H1 (cell line): ENCODE results near the gene CPT1A. TPM values are rescaled to one million over a fixed set of nuclear protein-coding genes. Genes with fewer than 3 reads are reported as not detected.

Source experiments
- CTCF ChIA-PET: fragments of 300-600 bp; sonication (Branson Sonifier 250); formaldehyde crosslinking; loops from one replicate; lab custom pipeline; 2021; ENCODE audit not compliant: partially characterized antibody; lab: Charles Lee
- POLR2A ChIA-PET: fragments of 300-600 bp; sonication (Branson Sonifier 250); formaldehyde crosslinking; loops from one replicate; lab custom pipeline; 2021; ENCODE audit warnings: inconsistent platforms; ENCODE audit not compliant: partially characterized antibody; lab: Charles Lee
- DNase-seq, 2 experiments: peaks; one replicate each; pipeline versions ENCODE4 v3.0.0 to v3.0.0-alpha.2; 2010 to 2022; ENCODE audit warnings: low spot score in 2 of 2, low read depth in 1 of 2, mixed read lengths in 1 of 2
- FAIRE-seq: peaks from 2 replicates; lab custom pipeline; 2011; peaks lifted over from hg19 to GRCh38; lab: Jason Lieb, UNC
- H2AFZ ChIP-seq: 2 replicates; pipeline ENCODE4 v1.8.1; 2012; ENCODE audit warnings: low read length, inconsistent platforms
- H2AK5ac ChIP-seq: 2 replicates; pipeline ENCODE4 v1.6.1; 2013; ENCODE audit warnings: low read depth, low read length
- H2BK120ac ChIP-seq: replicated peaks from 2 replicates; pipeline ENCODE3; 2013; ENCODE audit warnings: low read depth, low read length, inconsistent platforms
- H2BK12ac ChIP-seq: 2 replicates; pipeline ENCODE4 v1.6.1; 2013; ENCODE audit warnings: low read depth, low read length
- H2BK15ac ChIP-seq: 2 replicates; pipeline ENCODE4 v1.6.1; 2013; ENCODE audit warnings: low read length
- H2BK20ac ChIP-seq: 2 replicates; pipeline ENCODE4 v1.6.1; 2013; ENCODE audit warnings: low read length
- H2BK5ac ChIP-seq: 2 replicates; pipeline ENCODE4 v1.6.1; 2013; ENCODE audit warnings: low read depth, low read length
- H3K14ac ChIP-seq: 2 replicates; pipeline ENCODE4 v1.6.1; 2013; ENCODE audit warnings: inconsistent platforms; ENCODE audit not compliant: insufficient read length
- H3K18ac ChIP-seq: 2 replicates; pipeline ENCODE4 v1.6.1; 2013; ENCODE audit warnings: low read length; ENCODE audit errors: extremely low read depth
- H3K23ac ChIP-seq: 2 replicates; pipeline ENCODE4 v1.6.1; 2013; ENCODE audit warnings: inconsistent platforms; ENCODE audit not compliant: insufficient read length
- H3K23me2 ChIP-seq: 2 replicates; pipeline ENCODE4 v1.6.1; 2013; ENCODE audit warnings: low read depth, low read length
- H3K27ac ChIP-seq: 2 replicates; pipeline ENCODE4 v1.6.1; 2011; ENCODE audit warnings: low read depth, low read length, inconsistent platforms
- H3K27me3 ChIP-seq, 4 experiments: replicated peaks in 1 of 4; 1 replicate in 1 of 4; 2 replicates in 3 of 4; pipeline versions ENCODE4 v1.6.1 to v1.8.1; 2011 to 2013; ENCODE audit warnings: low read length in 3 of 4, mild to moderate bottlenecking in 3 of 4, inconsistent platforms in 2 of 4, mixed read lengths in 2 of 4, moderate library complexity in 1 of 4; ENCODE audit not compliant: control insufficient read depth in 3 of 4, insufficient read depth in 3 of 4; ENCODE audit errors: extremely low read depth in 1 of 4
- H3K36me3 ChIP-seq, 4 experiments: 2 replicates each; pipeline versions ENCODE4 v1.6.1 to v1.8.1; 2011 to 2013; ENCODE audit warnings: mild to moderate bottlenecking in 4 of 4, low read length in 3 of 4, moderate library complexity in 2 of 4, control low read depth in 1 of 4, inconsistent platforms in 1 of 4; ENCODE audit not compliant: insufficient read depth in 4 of 4, control insufficient read depth in 2 of 4
- H3K4ac ChIP-seq: replicated peaks from 2 replicates; pipeline ENCODE3; 2013; ENCODE audit warnings: low read length, low read depth, mixed read lengths, inconsistent platforms; ENCODE audit not compliant: insufficient read length
- H3K4me1 ChIP-seq, 4 experiments: replicated peaks in 1 of 4; 1 replicate in 1 of 4; 2 replicates in 3 of 4; pipeline versions ENCODE4 v1.6.1 to v1.8.1; 2011 to 2013; ENCODE audit warnings: low read length in 3 of 4, inconsistent platforms in 2 of 4, mixed read lengths in 1 of 4; ENCODE audit not compliant: insufficient read depth in 4 of 4, control insufficient read depth in 3 of 4
- H3K4me2 ChIP-seq, 2 experiments: 2 replicates each; pipeline versions ENCODE4 v1.6.1 to v1.8.1; 2011 to 2013; ENCODE audit warnings: low read depth in 2 of 2, low read length in 2 of 2, control low read depth in 1 of 2, inconsistent platforms in 1 of 2, mild to moderate bottlenecking in 1 of 2; ENCODE audit not compliant: insufficient read depth in 1 of 2
- H3K4me3 ChIP-seq, 4 experiments: fragments of 200-600, 300-600 bp in 1 of 4; sonication (generic), shearing (Covaris generic), sonication (Bioruptor Twin) in 1 of 4; 2 replicates each; pipeline versions ENCODE4 v1.5.1 to v1.8.1; 2011 to 2016; ENCODE audit warnings: low read length in 4 of 4, low read depth in 3 of 4, control low read depth in 2 of 4, inconsistent platforms in 2 of 4, mild to moderate bottlenecking in 2 of 4, mixed read lengths in 1 of 4, moderate library complexity in 1 of 4; ENCODE audit not compliant: insufficient read depth in 2 of 4; ENCODE audit errors: extremely low read depth in 1 of 4
- H3K56ac ChIP-seq: replicated peaks from 2 replicates; pipeline ENCODE3; 2013; ENCODE audit warnings: low read depth, mild to moderate bottlenecking, mixed read lengths, low read length, inconsistent platforms; ENCODE audit not compliant: insufficient read length
- H3K79me1 ChIP-seq: 2 replicates; pipeline ENCODE4 v1.6.1; 2013; ENCODE audit warnings: low read depth, low read length, control low read depth
- H3K79me2 ChIP-seq, 2 experiments: 2 replicates each; pipeline versions ENCODE4 v1.6.1 to v1.8.1; 2012 to 2013; ENCODE audit warnings: low read length in 2 of 2, mild to moderate bottlenecking in 2 of 2, inconsistent platforms in 1 of 2; ENCODE audit not compliant: insufficient read depth in 2 of 2, control insufficient read depth in 1 of 2
- H3K9ac ChIP-seq, 4 experiments: replicated peaks in 1 of 4; 1 replicate in 1 of 4; 2 replicates in 3 of 4; pipeline versions ENCODE4 v1.6.1 to v1.8.1; 2011 to 2013; ENCODE audit warnings: low read depth in 3 of 4, low read length in 3 of 4, control low read depth in 2 of 4, mild to moderate bottlenecking in 2 of 4, moderate library complexity in 2 of 4, inconsistent platforms in 1 of 4; ENCODE audit errors: extremely low read depth in 1 of 4
- H3K9me3 ChIP-seq, 2 experiments: 2 replicates each; pipeline versions ENCODE4 v1.6.1 to v1.8.1; 2012 to 2013; ENCODE audit warnings: mild to moderate bottlenecking in 2 of 2, moderate library complexity in 2 of 2, control low read depth in 1 of 2, inconsistent platforms in 1 of 2, low read depth in 1 of 2, low read length in 1 of 2, mixed read lengths in 1 of 2; ENCODE audit not compliant: insufficient read depth in 2 of 2
- H4K20me1 ChIP-seq, 2 experiments: replicated peaks in 1 of 2; 2 replicates each; pipeline versions ENCODE3 to v1.8.1; 2011 to 2013; ENCODE audit warnings: inconsistent platforms in 2 of 2, low read length in 2 of 2, mild to moderate bottlenecking in 1 of 2; ENCODE audit not compliant: insufficient read depth in 2 of 2, control insufficient read depth in 1 of 2
- H4K5ac ChIP-seq: 2 replicates; pipeline ENCODE4 v1.6.1; 2013; ENCODE audit warnings: low read length, low read depth, mixed read lengths, inconsistent platforms; ENCODE audit not compliant: insufficient read length
- H4K8ac ChIP-seq: 2 replicates; pipeline ENCODE4 v1.8.0; 2013; ENCODE audit warnings: mild to moderate bottlenecking, moderate library complexity, low read length, inconsistent platforms; ENCODE audit not compliant: insufficient read depth; ENCODE audit errors: extremely low read depth
- H4K91ac ChIP-seq: replicated peaks from 2 replicates; pipeline ENCODE3; 2013; ENCODE audit warnings: low read length, mixed read lengths, inconsistent platforms; ENCODE audit not compliant: insufficient read length
- CTBP2 ChIP-seq: IDR thresholded peaks from 2 replicates; pipeline ENCODE4 v1.7.0; 2011; ENCODE audit warnings: borderline replicate concordance, mild to moderate bottlenecking, moderate library complexity, mixed read lengths, low read length; ENCODE audit not compliant: insufficient read depth, insufficient read length
- NANOG ChIP-seq: IDR thresholded peaks from 2 replicates; pipeline ENCODE4 v1.6.1; 2011; ENCODE audit warnings: low read length, low read depth, mild to moderate bottlenecking, inconsistent platforms; ENCODE audit not compliant: insufficient read depth, poor library complexity, severe bottlenecking
- POU5F1 ChIP-seq: IDR thresholded peaks from 2 replicates; pipeline ENCODE4 v1.6.1; 2011; ENCODE audit warnings: low read depth, mild to moderate bottlenecking, low read length, moderate library complexity
- RAD21 ChIP-seq, 2 experiments: IDR thresholded peaks in 1 of 2; conservative IDR thresholded peaks in 1 of 2; 2 replicates each; pipeline ENCODE4 v1.6.1; 2011; ENCODE audit warnings: low read depth in 2 of 2, low read length in 2 of 2, improper control_type of control experiment in 1 of 2, inconsistent platforms in 1 of 2, mild to moderate bottlenecking in 1 of 2, moderate library complexity in 1 of 2
- SP1 ChIP-seq: IDR thresholded peaks from 2 replicates; pipeline ENCODE4 v1.6.1; 2011; ENCODE audit warnings: low read depth, low read length
- TAF7 ChIP-seq: optimal IDR thresholded peaks from 2 replicates; pipeline ENCODE3; 2011; ENCODE audit warnings: low read depth, mild to moderate bottlenecking, inconsistent platforms, low read length, moderate library complexity, borderline replicate concordance
- WGBS, 2 experiments: shearing (Covaris generic) in 1 of 2; methylation state at CpG; one replicate each; pipeline versions ENCODE4 v1.1.6 to v1.1.7; 2013 to 2015; ENCODE audit warnings: low lambda C conversion rate in 2 of 2, mixed read lengths in 2 of 2, inconsistent platforms in 1 of 2, low coverage in 1 of 2, missing lambda C conversion rate in 1 of 2; ENCODE audit not compliant: insufficient replicate concordance in 2 of 2, insufficient coverage in 1 of 2, insufficient read length in 1 of 2; ENCODE audit errors: extremely low coverage in 1 of 2, missing lambda C conversion rate in 1 of 2; 5-methylcytosine and 5-hydroxymethylcytosine counted together
- polyA plus RNA-seq, 7 experiments: library from polyadenylated mRNA; depleted of rRNA in 3 of 7; stranded (reverse) in 5 of 7; unstranded in 2 of 7; fragments of >200 nt in 5 of 7; fragments of 200-250 nt in 2 of 7; gene quantifications; 1 replicate in 5 of 7; 2 replicates in 1 of 7; 4 replicates in 1 of 7; pipeline versions ENCODE4 v1.2.1 to v1.2.3, GENCODE V29; 2011 to 2013; ENCODE audit warnings: missing spikeins in 2 of 7, mixed read lengths in 2 of 7
- total RNA-seq: library from RNA; stranded (reverse); fragmentation: NEBNext Ultra II Directional; extraction: Animal tissue kit (Norgen Biotek cat#: 25700); gene quantifications from 2 replicates; pipeline ENCODE4 v1.2.1, GENCODE V29; 2021

CPT1A gene
- total and polyA plus RNA-seq, 2 of the 8 experiments (the other 6 are each of a cell fraction or from before 2014, with no cell fraction given), result 2.9 to 12.2 TPM

DNA sequence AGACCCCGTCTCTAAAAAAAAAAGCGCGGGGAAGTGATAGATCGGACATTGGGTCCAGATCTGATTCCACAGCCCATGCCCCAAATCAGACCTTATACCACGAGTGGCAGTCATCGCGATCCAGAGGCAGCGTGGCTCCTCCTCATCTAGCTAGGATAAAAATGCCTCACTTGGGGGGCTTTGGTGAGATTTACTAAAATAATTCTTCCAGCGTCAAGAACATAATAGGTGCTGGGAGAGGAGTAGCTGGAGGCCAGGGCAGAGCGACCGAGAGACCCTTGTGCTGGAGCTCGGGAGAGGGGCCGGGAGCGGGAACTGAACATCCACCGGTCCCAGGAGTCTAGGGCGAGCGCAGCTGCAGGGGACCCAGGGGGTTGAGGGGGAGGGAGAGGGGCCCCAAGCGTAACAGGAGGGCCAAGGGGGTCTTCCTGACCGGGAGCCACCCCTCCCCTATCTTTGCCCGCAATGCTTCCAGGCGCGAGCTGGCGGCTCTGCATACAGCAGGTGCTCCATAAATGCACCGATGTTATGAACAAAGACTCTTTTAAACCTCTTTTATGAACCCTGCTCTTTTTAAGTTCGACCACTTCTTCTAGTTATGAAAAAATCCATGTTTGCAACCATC is 823 bp upstream of the CPT1A start:
- peaks cover 2 to 5% of the 10 kb centered on the region in 2 experiments for H4K20me1 ChIP-seq
- no peak overlapping the region for H2BK5ac ChIP-seq
- H3K9me3 ChIP-seq, result no peaks in the 10 kb centered on the region
- no peak overlapping the region for H3K23ac ChIP-seq
- H3K79me2 ChIP-seq, result no peaks in the 10 kb centered on the region
- no peak overlapping the region for H2BK20ac ChIP-seq
- POLR2A ChIA-PET, result interaction anchor here (0.9 to 3.2 kb wide), 5 partner anchors 12 to 156 kb away, joined by 3 to 11 read pairs (median 4); no protein-coding TSS in a partner anchor
- H3K27me3 ChIP-seq, result peaks cover 27 to 68% (median 53%) of the 10 kb centered on the region in 4 experiments
- no peak overlapping the region for H2BK15ac ChIP-seq
- CTCF ChIA-PET, result interaction anchor here (0.7 to 3.4 kb wide), 8 partner anchors 12 to 1857 kb away, joined by 3 to 11 read pairs (median 4); no protein-coding TSS in a partner anchor
- H3K79me1 ChIP-seq, result no peaks in the 10 kb centered on the region
- H4K5ac ChIP-seq, result no peak overlapping the region
- H3K4me2 ChIP-seq, result peak overlapping the region; percentile 75 to 93; a peak in 2 of 4 replicates
- DNase-seq, result no peak
- H4K91ac ChIP-seq, result peak overlapping the region; percentile 25
- no peak overlapping the region for H2AK5ac ChIP-seq
- no peak overlapping the region for H3K9ac ChIP-seq
- H4K8ac ChIP-seq, result no peak overlapping the region
- no peak overlapping the region for H2BK120ac ChIP-seq
- no peak overlapping the region for H3K18ac ChIP-seq
- H3K36me3 ChIP-seq, result no peaks in the 10 kb centered on the region
- no peak overlapping the region for H2AFZ ChIP-seq
- no peak overlapping the region for H3K4ac ChIP-seq
- no peak for FAIRE-seq
- peak overlapping the region in 1 of 4 experiments; percentile 55; a peak in 2 of 8 replicates for H3K4me3 ChIP-seq
- no peak overlapping the region for H3K14ac ChIP-seq
- WGBS, 2 experiments, result 52% methylated on average over 23 of the region's 25 CpGs; no CpG with 5 or more reads in 1 of the 2 experiments
- peaks cover 3 to 12% (median 7%) of the 10 kb centered on the region in 4 experiments; a peak in 6 of 7 replicates for H3K4me1 ChIP-seq
- peaks cover 25% of the 10 kb centered on the region; the same call in 1 of the 2 replicates for H3K23me2 ChIP-seq
- no peak for TF ChIP-seq CTBP2
- TF ChIP-seq POU5F1, result no peak
- no peak for TF ChIP-seq SP1
- TF ChIP-seq RAD21 (IDR thresholded peaks at IDR 0.05 in 1 of 2, conservative IDR thresholded peaks at IDR 0.05 in 1 of 2; ENCODE audit: low read depth in 2 of 2, low read length in 2 of 2), result no peak
- no peak for TF ChIP-seq TAF7
- TF ChIP-seq NANOG, result no peak
- TF ChIP-seq, all 59 proteins: peak for 0
- Histone ChIP-seq H2BK12ac (no peak overlapping the region), H3K27ac (no peak overlapping the region), H3K56ac (no peak overlapping the region)
